Endothelial cell of umbilical vein (primary cell): Measurements from ENCODE around the gene SCAMP5. TPM values are rescaled to one million over a fixed set of nuclear protein-coding genes. Genes with fewer than 3 reads are reported as not detected.

ENCODE experiments used
- BruUV-seq: library from RNA; stranded (reverse); fragments of 400-500 nt; replicated peaks from 2 replicates; lab custom pipeline; 2021; lab: Mats Ljungman, UMichigan
- CTCF ChIA-PET: fragments of 300-600, 350-600 bp; sonication (Branson Sonifier 250); formaldehyde crosslinking; loops from one replicate; lab custom pipeline; 2021; ENCODE audit warnings: antibody characterized with exemption, inconsistent platforms; lab: Charles Lee
- POLR2A ChIA-PET: fragments of 300-600, 350-600 bp; sonication (Branson Sonifier 250); formaldehyde crosslinking; loops from one replicate; lab custom pipeline; 2021; ENCODE audit warnings: antibody characterized with exemption, inconsistent platforms; lab: Charles Lee
- DNase-seq: peaks from one replicate; pipeline ENCODE4 v3.0.0-alpha.2; 2011; ENCODE audit warnings: low read depth, low spot score
- FAIRE-seq: peaks from 2 replicates; lab custom pipeline; 2011; peaks lifted over from hg19 to GRCh38; lab: Jason Lieb, UNC
- H2AFZ ChIP-seq: 2 replicates; pipeline ENCODE4 v1.6.0; 2012; ENCODE audit warnings: low read depth, low read length, control low read depth, inconsistent platforms
- H3K27ac ChIP-seq: 2 replicates; pipeline ENCODE4 v1.5.1; 2011; ENCODE audit warnings: low read depth, mild to moderate bottlenecking, control low read depth, low read length, moderate library complexity; ENCODE audit not compliant: insufficient read depth
- H3K27me3 ChIP-seq, 2 experiments: 2 replicates each; pipeline versions ENCODE4 v1.6.0 to v1.6.1; 2011; ENCODE audit warnings: low read length in 2 of 2, mixed read lengths in 1 of 2; ENCODE audit not compliant: control insufficient read depth in 2 of 2, insufficient read depth in 2 of 2
- H3K36me3 ChIP-seq, 2 experiments: 2 replicates in 1 of 2; 3 replicates in 1 of 2; pipeline ENCODE4 v1.5.1; 2011; ENCODE audit warnings: low read length in 2 of 2, mild to moderate bottlenecking in 1 of 2, moderate library complexity in 1 of 2; ENCODE audit not compliant: control insufficient read depth in 2 of 2, insufficient read depth in 2 of 2; ENCODE audit errors: extremely low read depth in 1 of 2
- H3K4me1 ChIP-seq: 3 replicates; pipeline ENCODE4 v1.5.1; 2011; ENCODE audit warnings: mild to moderate bottlenecking, low read length; ENCODE audit not compliant: control insufficient read depth, insufficient read depth; ENCODE audit errors: extremely low read depth
- H3K4me2 ChIP-seq: 2 replicates; pipeline ENCODE4 v1.6.1; 2011; ENCODE audit warnings: low read length, control low read depth, mixed read lengths; ENCODE audit not compliant: insufficient read depth
- H3K4me3 ChIP-seq, 3 experiments: fragments of 200-600 bp in 1 of 3; sonication (generic), shearing (Covaris generic) in 1 of 3; replicated peaks in 1 of 3; 2 replicates each; pipeline ENCODE4 v1.5.1; 2011 to 2016; ENCODE audit warnings: control low read depth in 3 of 3, low read length in 3 of 3, mild to moderate bottlenecking in 2 of 3, inconsistent platforms in 1 of 3, low read depth in 1 of 3, moderate library complexity in 1 of 3; ENCODE audit not compliant: insufficient read depth in 1 of 3
- H3K79me2 ChIP-seq: 2 replicates; pipeline ENCODE4 v1.6.0; 2012; ENCODE audit warnings: low read length, inconsistent platforms; ENCODE audit not compliant: control insufficient read depth, insufficient read depth
- H3K9ac ChIP-seq: replicated peaks from 2 replicates; pipeline ENCODE3; 2011; ENCODE audit warnings: low read length, control low read depth; ENCODE audit not compliant: insufficient read depth; ENCODE audit errors: extremely low read depth
- H3K9me1 ChIP-seq: replicated peaks from 3 replicates; pipeline ENCODE4 v1.6.0; 2011; ENCODE audit warnings: mild to moderate bottlenecking, low read length; ENCODE audit not compliant: control insufficient read depth, insufficient read depth; ENCODE audit errors: extremely low read depth
- H3K9me3 ChIP-seq: replicated peaks from 2 replicates; pipeline ENCODE4 v1.5.1; 2012; ENCODE audit warnings: low read length, inconsistent platforms; ENCODE audit not compliant: control insufficient read depth, insufficient read depth
- H4K20me1 ChIP-seq: replicated peaks from 2 replicates; pipeline ENCODE3; 2011; ENCODE audit warnings: mild to moderate bottlenecking, low read length; ENCODE audit not compliant: control insufficient read depth, insufficient read depth; ENCODE audit errors: extremely low read depth
- EZH2 ChIP-seq: IDR thresholded peaks from 2 replicates; pipeline ENCODE4 v1.6.1; 2012; ENCODE audit warnings: borderline replicate concordance, low read depth, mild to moderate bottlenecking, moderate library complexity, low read length, inconsistent platforms; ENCODE audit not compliant: severe bottlenecking
- FOS ChIP-seq: IDR thresholded peaks from 2 replicates; pipeline ENCODE4 v1.6.1; 2011; ENCODE audit warnings: mild to moderate bottlenecking, low read length, moderate library complexity, borderline replicate concordance; ENCODE audit not compliant: insufficient read depth
- GATA2 ChIP-seq: IDR thresholded peaks from 2 replicates; pipeline ENCODE4 v1.7.0; 2011; ENCODE audit warnings: low read depth, mild to moderate bottlenecking, moderate library complexity, mixed read lengths, low read length; ENCODE audit not compliant: insufficient read length, insufficient read depth
- JUN ChIP-seq: IDR thresholded peaks from 2 replicates; pipeline ENCODE4 v1.6.1; 2011; ENCODE audit warnings: borderline replicate concordance, low read depth; ENCODE audit not compliant: insufficient read length, insufficient read depth
- MYC ChIP-seq: IDR thresholded peaks from one replicate; pipeline ENCODE4 v1.6.1; 2011; ENCODE audit warnings: mild to moderate bottlenecking, low read depth, low read length
- POLR2A ChIP-seq: IDR thresholded peaks from 2 replicates; pipeline ENCODE4 v1.6.1; 2012; ENCODE audit warnings: low read depth, mild to moderate bottlenecking, control low read depth, low read length
- POLR2AphosphoS5 ChIP-seq: IDR thresholded peaks from 2 replicates; pipeline ENCODE4 v1.6.1; 2012; ENCODE audit warnings: low read depth, mild to moderate bottlenecking, control low read depth, low read length, moderate library complexity; ENCODE audit not compliant: insufficient read depth
- dilution Hi-C: fragments of 300-500 bp; cut with MboI; formaldehyde crosslinking; loops from one replicate; pipeline ENCODE4 v1.15.0; 2019; ENCODE audit warnings: low sequenced_read_pairs; ENCODE audit not compliant: extremely low pct_ligation_motif_present
- intact Hi-C: fragments of 100-400 bp; cut with micrococcal nuclease; formaldehyde crosslinking; loops from one replicate; pipeline ENCODE4 v1.10.0; 2022
- polyA plus RNA-seq, 4 experiments: library from polyadenylated mRNA; depleted of rRNA in 3 of 4; stranded (reverse) in 3 of 4; unstranded in 1 of 4; fragments of >200 nt; gene quantifications; 2 replicates each; pipeline versions ENCODE4 v1.2.1 to v1.2.3, GENCODE V29; 2011 to 2012; ENCODE audit warnings: missing spikeins in 1 of 4
- total RNA-seq: library from RNA; stranded (reverse); gene quantifications from 2 replicates; pipeline ENCODE4 v1.2.3, GENCODE V29; 2021
- TF ChIP-seq, protein P1 (sequence below), 2 donors: IDR thresholded peaks; 1 replicate in 1 of 2; 2 replicates in 1 of 2; pipeline ENCODE4 v1.5.1; 2011; ENCODE audit warnings: low read length in 2 of 2, mild to moderate bottlenecking in 2 of 2, moderate library complexity in 2 of 2, control low read depth in 1 of 2, inconsistent platforms in 1 of 2, low read depth in 1 of 2; ENCODE audit not compliant: insufficient read depth in 1 of 2; ENCODE audit errors: extremely low read depth in 1 of 2
- TF ChIP-seq, protein P2 (sequence below): IDR thresholded peaks from 2 replicates; pipeline ENCODE4 v1.6.1; 2011; ENCODE audit not compliant: insufficient read depth, insufficient read length

SCAMP5 gene
- total and polyA plus RNA-seq, 2 donors (not counting 3 experiments of a cell fraction or from before 2014, with no cell fraction given): 1.9 to 6.2 TPM

DNA sequence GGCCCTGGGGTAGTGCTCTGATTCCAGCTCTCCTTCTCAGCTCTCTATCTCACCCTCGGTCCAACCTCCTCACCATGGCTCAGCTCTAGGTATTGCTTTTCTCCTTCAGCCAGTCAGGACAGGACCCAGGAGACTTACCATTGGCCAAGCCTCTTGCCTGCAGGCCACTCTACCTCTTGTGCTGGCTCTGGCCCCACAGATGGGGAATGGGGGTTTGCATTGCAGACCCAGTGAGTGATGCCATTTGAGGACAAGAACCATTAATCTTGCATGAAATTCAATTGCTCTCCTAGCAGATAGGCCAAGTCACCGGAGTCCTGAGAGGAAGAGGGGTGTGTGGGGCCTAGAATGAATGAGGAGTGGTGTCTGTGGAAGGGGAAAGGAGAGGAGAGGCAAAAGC lies 32.7 kb upstream of the SCAMP5 start:
- H3K9me1 ChIP-seq: no peaks in the 10 kb centered on the region
- no peak overlapping the region for H2AFZ ChIP-seq
- DNase-seq: no peak
- no peak overlapping the region for H3K4me2 ChIP-seq
- peaks cover 0 to 3% of the 10 kb centered on the region in 2 experiments for H3K27me3 ChIP-seq
- FAIRE-seq: no peak
- TF ChIP-seq MYC (no peak), FOS (no peak), EZH2 (no peak), POLR2A (no peak), GATA2 (no peak), POLR2AphosphoS5 (no peak), JUN (no peak)
- TF ChIP-seq, protein P1, sequence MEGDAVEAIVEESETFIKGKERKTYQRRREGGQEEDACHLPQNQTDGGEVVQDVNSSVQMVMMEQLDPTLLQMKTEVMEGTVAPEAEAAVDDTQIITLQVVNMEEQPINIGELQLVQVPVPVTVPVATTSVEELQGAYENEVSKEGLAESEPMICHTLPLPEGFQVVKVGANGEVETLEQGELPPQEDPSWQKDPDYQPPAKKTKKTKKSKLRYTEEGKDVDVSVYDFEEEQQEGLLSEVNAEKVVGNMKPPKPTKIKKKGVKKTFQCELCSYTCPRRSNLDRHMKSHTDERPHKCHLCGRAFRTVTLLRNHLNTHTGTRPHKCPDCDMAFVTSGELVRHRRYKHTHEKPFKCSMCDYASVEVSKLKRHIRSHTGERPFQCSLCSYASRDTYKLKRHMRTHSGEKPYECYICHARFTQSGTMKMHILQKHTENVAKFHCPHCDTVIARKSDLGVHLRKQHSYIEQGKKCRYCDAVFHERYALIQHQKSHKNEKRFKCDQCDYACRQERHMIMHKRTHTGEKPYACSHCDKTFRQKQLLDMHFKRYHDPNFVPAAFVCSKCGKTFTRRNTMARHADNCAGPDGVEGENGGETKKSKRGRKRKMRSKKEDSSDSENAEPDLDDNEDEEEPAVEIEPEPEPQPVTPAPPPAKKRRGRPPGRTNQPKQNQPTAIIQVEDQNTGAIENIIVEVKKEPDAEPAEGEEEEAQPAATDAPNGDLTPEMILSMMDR (IDR thresholded peaks at IDR 0.05; ENCODE audit: extremely low read depth in 1 of 2, insufficient read depth in 1 of 2, low read depth in 1 of 2, low read length in 2 of 2): no peak
- TF ChIP-seq, protein P2, sequence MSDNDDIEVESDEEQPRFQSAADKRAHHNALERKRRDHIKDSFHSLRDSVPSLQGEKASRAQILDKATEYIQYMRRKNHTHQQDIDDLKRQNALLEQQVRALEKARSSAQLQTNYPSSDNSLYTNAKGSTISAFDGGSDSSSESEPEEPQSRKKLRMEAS: no peak
- no peaks in the 10 kb centered on the region for H3K36me3 ChIP-seq
- no TSS peak for BruUV-seq
- H3K27ac ChIP-seq: no peak overlapping the region
- no peak overlapping the region for H3K9ac ChIP-seq
- intact Hi-C loops: loop anchor here (5.0 kb wide), 1 partner anchor 490 kb away; the partner anchor contains the start of gene SIN3A
- POLR2A ChIA-PET: interaction anchor here (0.6 kb wide), 1 partner anchor 17 kb away, joined by 3 read pairs; no protein-coding TSS in a partner anchor
- no peaks in the 10 kb centered on the region for H3K79me2 ChIP-seq
- peaks cover 45% of the 10 kb centered on the region for H3K4me1 ChIP-seq
- H3K4me3 ChIP-seq: no peak overlapping the region
- no peaks in the 10 kb centered on the region for H3K9me3 ChIP-seq
- dilution Hi-C loops: no loop called here
- CTCF ChIA-PET: interaction anchor here (1.1 to 3.6 kb wide), 4 partner anchors 12 to 242 kb away, joined by 3 to 22 read pairs (median 5); no protein-coding TSS in a partner anchor
- no peaks in the 10 kb centered on the region for H4K20me1 ChIP-seq
